ENCODE measurements around the gene RIIAD1. TPM values are rescaled to one million over a fixed set of nuclear protein-coding genes. Genes with fewer than 3 reads are reported as not detected.

Gene RIIAD1
- polyA plus RNA-seq, 10 donors: 0.59 to 1.8 (median 0.78) TPM; not detected in 3

Other genes with a start within 250 kb of the RIIAD1 start
- gene CGN, start 210.1 kb upstream of the RIIAD1 start, polyA plus RNA-seq (ENCODE audit: insufficient read length in 10 of 10): 1 to 10 TPM in 6 of 10 donors, under 1 TPM in 4; 0.35 to 2.0 (median 1.1) TPM
- gene TUFT1, start 181.2 kb upstream of the RIIAD1 start, polyA plus RNA-seq (ENCODE audit: insufficient read length in 10 of 10): 1 to 10 TPM; 6.5 to 9.7 (median 7.9) TPM
- gene SNX27, start 109.5 kb upstream of the RIIAD1 start, polyA plus RNA-seq (ENCODE audit: insufficient read length in 10 of 10): 10 to 100 TPM; 15.8 to 26.2 (median 20.2) TPM
- under 1 TPM; 0.09 to 0.98 (median 0.54) TPM for gene CELF3, start 4.7 kb upstream of the RIIAD1 start, polyA plus RNA-seq (ENCODE audit: insufficient read length in 10 of 10)
- gene MRPL9, start 42.0 kb downstream of the RIIAD1 start, polyA plus RNA-seq (ENCODE audit: insufficient read length in 10 of 10): 10 to 100 TPM; 69.8 to 86.5 (median 74.7) TPM
- gene TDRKH, start 69.0 kb downstream of the RIIAD1 start, polyA plus RNA-seq (ENCODE audit: insufficient read length in 10 of 10): 1 to 10 TPM; 3.5 to 5.3 (median 4.5) TPM
- under 1 TPM; 0.07 to 0.59 (median 0.26) TPM for gene LINGO4, start 83.9 kb downstream of the RIIAD1 start, polyA plus RNA-seq (ENCODE audit: insufficient read length in 10 of 10)
- 10 to 100 TPM in 2 of 10 donors, 1 to 10 TPM in 8; 1.1 to 12.3 (median 7.4) TPM for gene RORC, start 110.3 kb downstream of the RIIAD1 start, polyA plus RNA-seq (ENCODE audit: insufficient read length in 10 of 10)
- under 1 TPM in 8 of 10 donors, not detected in 2; 0.11 to 0.35 (median 0.16) TPM for gene C2CD4D, start 118.3 kb downstream of the RIIAD1 start, polyA plus RNA-seq (ENCODE audit: insufficient read length in 10 of 10)
- 1 to 10 TPM in 3 of 10 donors, under 1 TPM in 7; 0.21 to 4.2 (median 0.59) TPM for gene THEM5, start 132.2 kb downstream of the RIIAD1 start, polyA plus RNA-seq (ENCODE audit: insufficient read length in 10 of 10)
- 10 to 100 TPM in 8 of 10 donors, 1 to 10 TPM in 2; 8.8 to 23.8 (median 14.7) TPM for gene THEM4, start 188.0 kb downstream of the RIIAD1 start, polyA plus RNA-seq (ENCODE audit: insufficient read length in 10 of 10)

Data from muscle of back (tissue), 10 donors.